Measurements from ENCODE around the gene ZNF619.
A peak's percentile ranks its signal among the peaks of the same experiment; 100 is the strongest.

The ZNF619 gene

GRCh38 chr3:40524568-40525285 is 47.8 kb downstream of the ZNF619 start, which contains the start of gene ZNF621:
ZNF621 (plus strand) TSS chr3:40524960; CDS start chr3:40525841, 881 bp downstream.
- DNase-seq (ENCODE audit: insufficient read length, low spot score), result peak; percentile 87
- peak; percentile 87 for FAIRE-seq

- DNase-seq (ENCODE audit: insufficient read length, low spot score), result no peak
- no peak for FAIRE-seq
These were observed 51.5 kb downstream of the ZNF619 start for GRCh38 chr3:40528426-40528825.

GRCh38 chr3:40532252-40532651 is 55.3 kb downstream of the ZNF619 start:
- no peak for DNase-seq (ENCODE audit: insufficient read length, low spot score)
- FAIRE-seq, result no peak

GRCh38 chr3:40534283-40534682 is 57.4 kb downstream of the ZNF619 start:
- FAIRE-seq (no peak), DNase-seq (ENCODE audit: insufficient read length, low spot score) (no peak)
